ENCODE data around the gene FRYL. TPM values are rescaled to one million over a fixed set of nuclear protein-coding genes. Genes with fewer than 3 reads are reported as not detected.
"Not testable (repeated sequence)": the region's sequence is repeated elsewhere in the genome, so short reads cannot be mapped to it uniquely, and the experiment has no call there.

FRYL gene
- total RNA-seq, 1 donor from 2014 or later: 93.3 TPM

DNA sequence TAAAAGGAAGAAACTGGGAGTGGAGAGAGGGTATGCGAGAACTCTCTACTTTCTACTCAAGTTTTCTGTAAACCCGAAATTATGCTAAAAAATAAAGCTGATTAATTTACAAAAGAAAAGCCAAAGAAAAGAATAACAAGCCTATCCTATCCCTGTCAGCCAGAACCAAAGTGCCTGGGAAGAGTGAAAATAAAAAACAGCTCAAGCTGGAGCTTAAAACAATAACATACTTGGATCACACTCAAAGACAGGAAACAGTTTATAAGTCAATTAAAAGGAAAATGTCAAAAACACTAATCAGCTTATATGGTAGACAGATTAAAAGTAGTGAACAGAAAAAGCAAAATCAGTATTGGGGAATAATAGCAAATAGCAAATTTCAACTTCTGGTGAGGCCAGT is 139.4 kb downstream of the FRYL start:
- no peaks in the 10 kb centered on the region for H3K9me3 Mint-ChIP-seq (ENCODE audit: unreplicated experiment)
- H3K4me3 Mint-ChIP-seq (ENCODE audit: unreplicated experiment): no peak overlapping the region
- no peaks in the 10 kb centered on the region for H3K36me3 Mint-ChIP-seq (ENCODE audit: low read depth, unreplicated experiment)
- H3K27me3 Mint-ChIP-seq (ENCODE audit: unreplicated experiment): no peaks in the 10 kb centered on the region
- peaks cover 21% of the 10 kb centered on the region for H3K4me1 Mint-ChIP-seq (ENCODE audit: unreplicated experiment)
- no peak for DNase-seq (ENCODE audit: low spot score)
- peak overlapping the region; percentile 79 for H3K27ac Mint-ChIP-seq (ENCODE audit: unreplicated experiment)
- TF ChIP-seq, protein P1, sequence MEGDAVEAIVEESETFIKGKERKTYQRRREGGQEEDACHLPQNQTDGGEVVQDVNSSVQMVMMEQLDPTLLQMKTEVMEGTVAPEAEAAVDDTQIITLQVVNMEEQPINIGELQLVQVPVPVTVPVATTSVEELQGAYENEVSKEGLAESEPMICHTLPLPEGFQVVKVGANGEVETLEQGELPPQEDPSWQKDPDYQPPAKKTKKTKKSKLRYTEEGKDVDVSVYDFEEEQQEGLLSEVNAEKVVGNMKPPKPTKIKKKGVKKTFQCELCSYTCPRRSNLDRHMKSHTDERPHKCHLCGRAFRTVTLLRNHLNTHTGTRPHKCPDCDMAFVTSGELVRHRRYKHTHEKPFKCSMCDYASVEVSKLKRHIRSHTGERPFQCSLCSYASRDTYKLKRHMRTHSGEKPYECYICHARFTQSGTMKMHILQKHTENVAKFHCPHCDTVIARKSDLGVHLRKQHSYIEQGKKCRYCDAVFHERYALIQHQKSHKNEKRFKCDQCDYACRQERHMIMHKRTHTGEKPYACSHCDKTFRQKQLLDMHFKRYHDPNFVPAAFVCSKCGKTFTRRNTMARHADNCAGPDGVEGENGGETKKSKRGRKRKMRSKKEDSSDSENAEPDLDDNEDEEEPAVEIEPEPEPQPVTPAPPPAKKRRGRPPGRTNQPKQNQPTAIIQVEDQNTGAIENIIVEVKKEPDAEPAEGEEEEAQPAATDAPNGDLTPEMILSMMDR (IDR thresholded peaks at IDR 0.05; ENCODE audit: unreplicated experiment): no peak

DNA sequence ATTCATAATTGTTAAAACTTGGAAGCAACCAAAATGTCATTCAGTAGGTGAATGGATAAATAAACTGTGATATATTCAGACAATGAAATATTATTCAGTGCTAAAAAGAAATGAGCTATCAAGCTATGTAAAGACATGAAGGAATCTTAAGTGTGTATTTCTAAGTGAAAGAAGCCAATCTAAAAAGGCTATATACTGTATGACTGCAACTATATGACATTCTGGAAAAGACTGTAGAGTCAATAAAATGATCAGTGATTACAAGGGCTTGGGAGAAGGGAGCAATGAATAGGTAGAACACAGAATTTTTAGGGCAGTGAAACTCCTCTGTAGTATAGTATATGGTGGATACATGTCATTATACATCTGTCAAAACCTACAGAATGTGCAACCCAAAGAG is 139.9 kb downstream of the FRYL start:
- H3K9me3 Mint-ChIP-seq (ENCODE audit: unreplicated experiment): no peaks in the 10 kb centered on the region
- no peaks in the 10 kb centered on the region for H3K27me3 Mint-ChIP-seq (ENCODE audit: unreplicated experiment)
- peaks cover 21% of the 10 kb centered on the region for H3K4me1 Mint-ChIP-seq (ENCODE audit: unreplicated experiment)
- H3K36me3 Mint-ChIP-seq (ENCODE audit: low read depth, unreplicated experiment): no peaks in the 10 kb centered on the region
- TF ChIP-seq, protein P1 (IDR thresholded peaks at IDR 0.05; ENCODE audit: unreplicated experiment): no peak
- H3K4me3 Mint-ChIP-seq (ENCODE audit: unreplicated experiment): no peak overlapping the region
- no peak overlapping the region for H3K27ac Mint-ChIP-seq (ENCODE audit: unreplicated experiment)
- no peak for DNase-seq (ENCODE audit: low spot score)

DNA sequence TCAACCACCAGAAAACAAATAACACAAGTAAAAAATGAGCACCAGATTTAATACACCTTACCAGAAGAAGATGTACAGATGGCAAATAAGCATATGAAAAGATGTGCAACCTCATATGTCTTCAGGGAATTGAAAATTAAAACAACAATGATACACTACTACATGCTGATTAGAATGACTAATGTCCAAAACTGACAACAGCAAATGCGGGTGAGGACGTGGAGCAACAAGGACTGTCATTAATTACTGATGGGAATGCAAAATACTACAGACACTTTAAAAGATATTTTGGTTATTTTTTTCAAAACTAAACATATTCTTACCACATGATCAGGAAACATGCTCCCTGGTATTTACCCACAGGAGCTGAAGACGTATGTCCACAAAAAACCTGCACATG is 140.3 kb downstream of the FRYL start:
- H3K4me1 Mint-ChIP-seq (ENCODE audit: unreplicated experiment): peaks cover 21% of the 10 kb centered on the region
- no peaks in the 10 kb centered on the region for H3K36me3 Mint-ChIP-seq (ENCODE audit: low read depth, unreplicated experiment)
- DNase-seq (ENCODE audit: low spot score): no peak
- no peaks in the 10 kb centered on the region for H3K9me3 Mint-ChIP-seq (ENCODE audit: unreplicated experiment)
- TF ChIP-seq, protein P1 (IDR thresholded peaks at IDR 0.05; ENCODE audit: unreplicated experiment): no peak
- H3K27me3 Mint-ChIP-seq (ENCODE audit: unreplicated experiment): no peaks in the 10 kb centered on the region
- peak overlapping the region; percentile 14 for H3K27ac Mint-ChIP-seq (ENCODE audit: unreplicated experiment)
- no peak overlapping the region for H3K4me3 Mint-ChIP-seq (ENCODE audit: unreplicated experiment)

DNA sequence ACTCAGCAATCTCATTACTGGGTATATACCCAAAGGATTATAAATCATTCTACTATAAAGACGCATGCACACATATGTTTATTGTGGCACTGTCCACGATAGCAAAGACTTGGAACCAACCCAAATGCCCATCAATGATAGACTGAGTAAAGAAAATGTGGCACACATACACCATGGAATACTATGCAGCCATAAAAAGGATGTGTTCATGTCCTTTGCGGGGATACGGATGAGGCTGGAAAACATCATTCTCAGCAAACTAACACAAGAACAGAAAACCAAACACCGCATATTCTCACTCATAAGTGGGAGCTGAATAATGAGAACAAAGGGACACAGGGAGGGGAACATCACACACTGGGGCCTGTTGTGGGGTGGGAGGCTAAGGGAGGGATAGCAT is 141.5 kb downstream of the FRYL start:
- H3K9me3 Mint-ChIP-seq (ENCODE audit: unreplicated experiment); DNase-seq (ENCODE audit: low spot score); H3K27me3 Mint-ChIP-seq (ENCODE audit: unreplicated experiment); H3K4me3 Mint-ChIP-seq (ENCODE audit: unreplicated experiment); H3K36me3 Mint-ChIP-seq (ENCODE audit: low read depth, unreplicated experiment); H3K27ac Mint-ChIP-seq (ENCODE audit: unreplicated experiment): not testable (repeated sequence)
- peaks cover 21% of the 10 kb centered on the region for H3K4me1 Mint-ChIP-seq (ENCODE audit: unreplicated experiment)

DNA sequence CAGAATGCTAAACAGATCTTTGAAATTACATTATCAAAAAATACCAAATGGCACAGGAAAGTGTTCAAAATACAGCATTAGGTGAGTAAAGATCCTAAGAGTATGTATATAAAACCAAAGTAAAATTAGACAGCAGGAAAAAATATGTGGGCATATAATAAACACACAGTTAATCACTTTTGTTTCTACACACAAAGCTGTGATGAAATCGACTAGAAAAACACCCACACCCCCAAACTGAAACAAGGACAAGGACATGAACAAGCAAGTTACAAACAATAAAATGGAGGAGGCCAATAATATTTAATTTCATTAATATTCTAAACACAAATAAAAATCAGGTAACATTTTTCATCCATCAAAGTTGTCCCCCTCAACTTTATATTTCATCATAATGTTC is 143.2 kb downstream of the FRYL start:
- H3K4me1 Mint-ChIP-seq (ENCODE audit: unreplicated experiment): peaks cover 19% of the 10 kb centered on the region
- no peaks in the 10 kb centered on the region for H3K27me3 Mint-ChIP-seq (ENCODE audit: unreplicated experiment)
- no peak for DNase-seq (ENCODE audit: low spot score)
- H3K36me3 Mint-ChIP-seq (ENCODE audit: low read depth, unreplicated experiment): no peaks in the 10 kb centered on the region
- H3K9me3 Mint-ChIP-seq (ENCODE audit: unreplicated experiment): no peaks in the 10 kb centered on the region
- no peak overlapping the region for H3K4me3 Mint-ChIP-seq (ENCODE audit: unreplicated experiment)
- peak overlapping the region; percentile 49 for H3K27ac Mint-ChIP-seq (ENCODE audit: unreplicated experiment)
- TF ChIP-seq, protein P1 (IDR thresholded peaks at IDR 0.05; ENCODE audit: unreplicated experiment): no peak

DNA sequence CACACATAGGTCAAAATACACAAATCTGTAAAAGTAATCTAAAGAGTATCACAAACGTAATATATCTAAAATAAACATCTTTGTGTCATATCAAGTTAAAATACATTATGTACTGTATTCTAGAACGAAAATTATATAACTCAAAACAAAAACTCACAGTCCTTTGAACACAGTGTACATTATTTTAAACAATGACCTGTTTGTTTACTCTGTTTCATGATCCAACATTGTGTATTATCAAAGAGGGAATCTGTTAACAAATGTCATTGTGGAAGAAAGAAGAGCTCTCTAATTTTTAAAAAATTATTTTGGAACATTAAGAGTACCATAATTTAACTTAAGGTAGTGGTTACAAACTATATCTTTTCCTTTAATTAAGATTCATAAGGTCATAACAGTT is 144.1 kb downstream of the FRYL start:
- TF ChIP-seq, protein P1 (IDR thresholded peaks at IDR 0.05; ENCODE audit: unreplicated experiment): no peak
- Mint-ChIP-seq H3K36me3 (ENCODE audit: low read depth, unreplicated experiment) (no peaks in the 10 kb centered on the region), H3K4me3 (ENCODE audit: unreplicated experiment) (no peak overlapping the region), H3K9me3 (ENCODE audit: unreplicated experiment) (no peaks in the 10 kb centered on the region), H3K27me3 (ENCODE audit: unreplicated experiment) (no peaks in the 10 kb centered on the region), H3K27ac (ENCODE audit: unreplicated experiment) (no peak overlapping the region), H3K4me1 (ENCODE audit: unreplicated experiment) (peaks cover 17% of the 10 kb centered on the region)
- DNase-seq (ENCODE audit: low spot score): no peak

All from endothelial cell (in vitro differentiated cells).